K562 (cell line): ENCODE data around the gene TPI1. TPM values are rescaled to one million over a fixed set of nuclear protein-coding genes. Genes with fewer than 3 reads are reported as not detected.
A peak's percentile ranks its signal among the peaks of the same experiment; 100 is the strongest.

ENCODE experiments used
- CHD1 ChIP-seq: fragments of 200-600 bp; sonication (generic); IDR thresholded peaks from one replicate; pipeline ENCODE4 v1.6.1; 2012; ENCODE audit warnings: mild to moderate bottlenecking, moderate library complexity, low read length, inconsistent platforms
- RBBP5 ChIP-seq: fragments of 200-600 bp; sonication (generic); IDR thresholded peaks from 2 replicates; pipeline ENCODE4 v1.6.1; 2012; ENCODE audit warnings: borderline replicate concordance, mild to moderate bottlenecking, low read length, control low read depth, inconsistent platforms; ENCODE audit not compliant: insufficient read depth, poor library complexity, severe bottlenecking
- SP2 ChIP-seq: IDR thresholded peaks from 2 replicates; pipeline ENCODE4 v1.6.1; 2011; ENCODE audit warnings: mild to moderate bottlenecking, low read depth, low read length, moderate library complexity; ENCODE audit not compliant: poor library complexity, severe bottlenecking; ENCODE audit errors: extremely low read depth
- STAG1 ChIP-seq: sonication (generic); formaldehyde crosslinking; IDR thresholded peaks from 2 replicates; pipeline ENCODE4 v1.5.0; 2020; ENCODE audit warnings: missing genetic modification reagents, borderline replicate concordance
- ZKSCAN1 ChIP-seq: fragments of 150-350 bp; IDR thresholded peaks from 2 replicates; pipeline ENCODE4 v1.6.1; 2016; ENCODE audit warnings: low read depth, low read length
- ZNF134 ChIP-seq: fragments of 250-450 bp; sonication (Bioruptor Pico); conservative IDR thresholded peaks from 2 replicates; pipeline ENCODE4 v1.4.0; 2020
- ZNF324 ChIP-seq: fragments of 250-450 bp; sonication (Bioruptor Pico); IDR thresholded peaks from 2 replicates; pipeline ENCODE4 v1.4.0; 2020; ENCODE audit warnings: mild to moderate bottlenecking
- ZNF561 ChIP-seq: fragments of 450-650 bp; formaldehyde crosslinking; conservative IDR thresholded peaks from 2 replicates; pipeline ENCODE4 v1.4.0; 2020; ENCODE audit warnings: mild to moderate bottlenecking, moderate library complexity
- polyA plus RNA-seq, 8 experiments: library from polyadenylated mRNA; depleted of rRNA in 4 of 8; stranded (reverse) in 5 of 8; unstranded in 3 of 8; fragments of >200 nt; fragmentation: Nextera tagmentation in 2 of 8; fragmentation: Illumina TruSeq in 1 of 8; extraction: Ambion mirVana in 2 of 8; extraction: Trizol in 1 of 8; gene quantifications; 2 replicates each; pipeline versions ENCODE4 v1.2.1 to v1.2.3, GENCODE V29; 2011 to 2014; ENCODE audit warnings: inconsistent platforms in 1 of 8, missing spikeins in 1 of 8
- total RNA-seq, 7 experiments: library from RNA; depleted of rRNA in 6 of 7; stranded (reverse); fragments of >200 nt in 6 of 7; fragmentation: Illumina TruSeq in 2 of 7; extraction: Trizol in 2 of 7; gene quantifications; 2 replicates each; pipeline versions ENCODE4 v1.2.1 to v1.2.3, GENCODE V29; 2011 to 2021; ENCODE audit warnings: low replicate concordance in 1 of 7
- TF ChIP-seq, protein P1 (sequence below): sonication (generic); formaldehyde crosslinking; IDR thresholded peaks from 2 replicates; pipeline ENCODE4 v1.8.0; 2023; ENCODE audit warnings: missing genetic modification reagents, mild to moderate bottlenecking, borderline replicate concordance
- TF ChIP-seq, protein P2 (sequence below): fragments of 450-650 bp; IDR thresholded peaks from 2 replicates; pipeline ENCODE4 v1.6.1; 2016; ENCODE audit warnings: borderline replicate concordance
- TF ChIP-seq, protein P3 (sequence below): sonication (generic); formaldehyde crosslinking; IDR thresholded peaks from 2 replicates; pipeline ENCODE4 v1.8.1; 2023; ENCODE audit warnings: mild to moderate bottlenecking, missing genetic modification reagents
- TF ChIP-seq, protein P4 (sequence below): fragments of 250-450 bp; sonication (Bioruptor Pico); IDR thresholded peaks from 2 replicates; pipeline ENCODE4 v1.8.0; 2021; ENCODE audit warnings: borderline replicate concordance, mild to moderate bottlenecking, moderate library complexity; ENCODE audit not compliant: poor library complexity, severe bottlenecking
- TF ChIP-seq, protein P5 (sequence below): fragments of 250-450 bp; sonication (Bioruptor Pico); IDR thresholded peaks from 2 replicates; pipeline ENCODE4 v1.8.0; 2021; ENCODE audit warnings: moderate library complexity, mild to moderate bottlenecking, inconsistent platforms

TPI1 gene
- total and polyA plus RNA-seq, 9 of the 15 experiments (the other 6 are each of a cell fraction or from before 2014, with no cell fraction given), result 662 to 4,971 (median 892) TPM

DNA sequence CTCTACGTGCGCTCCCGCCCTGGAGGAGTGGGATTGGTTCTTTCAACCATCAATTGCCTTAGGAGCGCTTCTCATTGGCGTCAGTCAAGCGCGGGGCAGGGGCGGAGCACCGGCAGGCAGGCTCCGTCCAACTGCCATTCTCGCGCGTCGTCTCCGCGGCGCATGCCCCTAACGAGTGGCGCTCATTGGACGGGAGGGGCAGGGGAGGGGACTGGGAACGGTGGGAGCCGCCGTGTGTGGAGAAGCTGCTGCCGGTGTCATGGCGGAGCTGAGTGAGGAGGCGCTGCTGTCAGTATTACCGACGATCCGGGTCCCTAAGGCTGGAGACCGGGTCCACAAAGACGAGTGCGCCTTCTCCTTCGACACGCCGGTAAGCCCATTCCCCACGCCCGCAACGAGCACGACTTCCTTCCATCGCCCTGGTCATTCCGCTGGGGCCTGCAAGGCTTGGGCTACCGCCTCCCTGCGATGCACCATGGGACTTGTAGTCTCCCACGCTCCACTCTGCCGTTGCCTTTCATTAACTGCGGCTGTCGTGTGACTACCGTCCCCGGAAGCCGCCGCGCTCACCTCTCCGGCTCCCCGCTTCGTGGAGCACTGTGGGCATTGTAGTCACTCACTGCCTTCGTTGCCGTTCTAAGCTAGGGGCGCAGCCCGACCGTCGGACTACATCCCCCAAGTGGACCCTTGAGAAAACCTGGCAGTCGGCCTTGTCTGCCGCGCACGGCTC lies 15.2 kb upstream of the TPI1 start, which contains the start of gene USP5 (continued):
- no peak for TF ChIP-seq ZKSCAN1
- TF ChIP-seq, protein P1, sequence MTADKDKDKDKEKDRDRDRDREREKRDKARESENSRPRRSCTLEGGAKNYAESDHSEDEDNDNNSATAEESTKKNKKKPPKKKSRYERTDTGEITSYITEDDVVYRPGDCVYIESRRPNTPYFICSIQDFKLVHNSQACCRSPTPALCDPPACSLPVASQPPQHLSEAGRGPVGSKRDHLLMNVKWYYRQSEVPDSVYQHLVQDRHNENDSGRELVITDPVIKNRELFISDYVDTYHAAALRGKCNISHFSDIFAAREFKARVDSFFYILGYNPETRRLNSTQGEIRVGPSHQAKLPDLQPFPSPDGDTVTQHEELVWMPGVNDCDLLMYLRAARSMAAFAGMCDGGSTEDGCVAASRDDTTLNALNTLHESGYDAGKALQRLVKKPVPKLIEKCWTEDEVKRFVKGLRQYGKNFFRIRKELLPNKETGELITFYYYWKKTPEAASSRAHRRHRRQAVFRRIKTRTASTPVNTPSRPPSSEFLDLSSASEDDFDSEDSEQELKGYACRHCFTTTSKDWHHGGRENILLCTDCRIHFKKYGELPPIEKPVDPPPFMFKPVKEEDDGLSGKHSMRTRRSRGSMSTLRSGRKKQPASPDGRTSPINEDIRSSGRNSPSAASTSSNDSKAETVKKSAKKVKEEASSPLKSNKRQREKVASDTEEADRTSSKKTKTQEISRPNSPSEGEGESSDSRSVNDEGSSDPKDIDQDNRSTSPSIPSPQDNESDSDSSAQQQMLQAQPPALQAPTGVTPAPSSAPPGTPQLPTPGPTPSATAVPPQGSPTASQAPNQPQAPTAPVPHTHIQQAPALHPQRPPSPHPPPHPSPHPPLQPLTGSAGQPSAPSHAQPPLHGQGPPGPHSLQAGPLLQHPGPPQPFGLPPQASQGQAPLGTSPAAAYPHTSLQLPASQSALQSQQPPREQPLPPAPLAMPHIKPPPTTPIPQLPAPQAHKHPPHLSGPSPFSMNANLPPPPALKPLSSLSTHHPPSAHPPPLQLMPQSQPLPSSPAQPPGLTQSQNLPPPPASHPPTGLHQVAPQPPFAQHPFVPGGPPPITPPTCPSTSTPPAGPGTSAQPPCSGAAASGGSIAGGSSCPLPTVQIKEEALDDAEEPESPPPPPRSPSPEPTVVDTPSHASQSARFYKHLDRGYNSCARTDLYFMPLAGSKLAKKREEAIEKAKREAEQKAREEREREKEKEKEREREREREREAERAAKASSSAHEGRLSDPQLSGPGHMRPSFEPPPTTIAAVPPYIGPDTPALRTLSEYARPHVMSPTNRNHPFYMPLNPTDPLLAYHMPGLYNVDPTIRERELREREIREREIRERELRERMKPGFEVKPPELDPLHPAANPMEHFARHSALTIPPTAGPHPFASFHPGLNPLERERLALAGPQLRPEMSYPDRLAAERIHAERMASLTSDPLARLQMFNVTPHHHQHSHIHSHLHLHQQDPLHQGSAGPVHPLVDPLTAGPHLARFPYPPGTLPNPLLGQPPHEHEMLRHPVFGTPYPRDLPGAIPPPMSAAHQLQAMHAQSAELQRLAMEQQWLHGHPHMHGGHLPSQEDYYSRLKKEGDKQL (CRISPR knock-in tag), result no peak
- TF ChIP-seq ZNF561 (CRISPR knock-in tag), result no peak
- TF ChIP-seq CHD1, result no peak
- TF ChIP-seq, protein P2, sequence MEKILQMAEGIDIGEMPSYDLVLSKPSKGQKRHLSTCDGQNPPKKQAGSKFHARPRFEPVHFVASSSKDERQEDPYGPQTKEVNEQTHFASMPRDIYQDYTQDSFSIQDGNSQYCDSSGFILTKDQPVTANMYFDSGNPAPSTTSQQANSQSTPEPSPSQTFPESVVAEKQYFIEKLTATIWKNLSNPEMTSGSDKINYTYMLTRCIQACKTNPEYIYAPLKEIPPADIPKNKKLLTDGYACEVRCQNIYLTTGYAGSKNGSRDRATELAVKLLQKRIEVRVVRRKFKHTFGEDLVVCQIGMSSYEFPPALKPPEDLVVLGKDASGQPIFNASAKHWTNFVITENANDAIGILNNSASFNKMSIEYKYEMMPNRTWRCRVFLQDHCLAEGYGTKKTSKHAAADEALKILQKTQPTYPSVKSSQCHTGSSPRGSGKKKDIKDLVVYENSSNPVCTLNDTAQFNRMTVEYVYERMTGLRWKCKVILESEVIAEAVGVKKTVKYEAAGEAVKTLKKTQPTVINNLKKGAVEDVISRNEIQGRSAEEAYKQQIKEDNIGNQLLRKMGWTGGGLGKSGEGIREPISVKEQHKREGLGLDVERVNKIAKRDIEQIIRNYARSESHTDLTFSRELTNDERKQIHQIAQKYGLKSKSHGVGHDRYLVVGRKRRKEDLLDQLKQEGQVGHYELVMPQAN, result peak; percentile 83
- TF ChIP-seq, protein P3, sequence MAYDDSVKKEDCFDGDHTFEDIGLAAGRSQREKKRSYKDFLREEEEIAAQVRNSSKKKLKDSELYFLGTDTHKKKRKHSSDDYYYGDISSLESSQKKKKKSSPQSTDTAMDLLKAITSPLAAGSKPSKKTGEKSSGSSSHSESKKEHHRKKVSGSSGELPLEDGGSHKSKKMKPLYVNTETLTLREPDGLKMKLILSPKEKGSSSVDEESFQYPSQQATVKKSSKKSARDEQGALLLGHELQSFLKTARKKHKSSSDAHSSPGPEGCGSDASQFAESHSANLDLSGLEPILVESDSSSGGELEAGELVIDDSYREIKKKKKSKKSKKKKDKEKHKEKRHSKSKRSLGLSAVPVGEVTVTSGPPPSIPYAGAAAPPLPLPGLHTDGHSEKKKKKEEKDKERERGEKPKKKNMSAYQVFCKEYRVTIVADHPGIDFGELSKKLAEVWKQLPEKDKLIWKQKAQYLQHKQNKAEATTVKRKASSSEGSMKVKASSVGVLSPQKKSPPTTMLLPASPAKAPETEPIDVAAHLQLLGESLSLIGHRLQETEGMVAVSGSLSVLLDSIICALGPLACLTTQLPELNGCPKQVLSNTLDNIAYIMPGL (CRISPR knock-in tag), result no peak
- TF ChIP-seq ZNF134 (CRISPR knock-in tag), result peak; percentile 83
- TF ChIP-seq, protein P4, sequence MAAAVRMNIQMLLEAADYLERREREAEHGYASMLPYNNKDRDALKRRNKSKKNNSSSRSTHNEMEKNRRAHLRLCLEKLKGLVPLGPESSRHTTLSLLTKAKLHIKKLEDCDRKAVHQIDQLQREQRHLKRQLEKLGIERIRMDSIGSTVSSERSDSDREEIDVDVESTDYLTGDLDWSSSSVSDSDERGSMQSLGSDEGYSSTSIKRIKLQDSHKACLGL (CRISPR knock-in tag), result peak; percentile 15
- TF ChIP-seq SP2, result peak; percentile 73
- TF ChIP-seq STAG1 (CRISPR knock-in tag), result no peak
- no peak for TF ChIP-seq ZNF324 (CRISPR knock-in tag)
- TF ChIP-seq RBBP5, result peak; percentile 68
- TF ChIP-seq, protein P5, sequence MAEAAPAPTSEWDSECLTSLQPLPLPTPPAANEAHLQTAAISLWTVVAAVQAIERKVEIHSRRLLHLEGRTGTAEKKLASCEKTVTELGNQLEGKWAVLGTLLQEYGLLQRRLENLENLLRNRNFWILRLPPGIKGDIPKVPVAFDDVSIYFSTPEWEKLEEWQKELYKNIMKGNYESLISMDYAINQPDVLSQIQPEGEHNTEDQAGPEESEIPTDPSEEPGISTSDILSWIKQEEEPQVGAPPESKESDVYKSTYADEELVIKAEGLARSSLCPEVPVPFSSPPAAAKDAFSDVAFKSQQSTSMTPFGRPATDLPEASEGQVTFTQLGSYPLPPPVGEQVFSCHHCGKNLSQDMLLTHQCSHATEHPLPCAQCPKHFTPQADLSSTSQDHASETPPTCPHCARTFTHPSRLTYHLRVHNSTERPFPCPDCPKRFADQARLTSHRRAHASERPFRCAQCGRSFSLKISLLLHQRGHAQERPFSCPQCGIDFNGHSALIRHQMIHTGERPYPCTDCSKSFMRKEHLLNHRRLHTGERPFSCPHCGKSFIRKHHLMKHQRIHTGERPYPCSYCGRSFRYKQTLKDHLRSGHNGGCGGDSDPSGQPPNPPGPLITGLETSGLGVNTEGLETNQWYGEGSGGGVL (CRISPR knock-in tag), result no peak
